HEK293 (cell line): Measurements from ENCODE around the gene SERTAD3.

Source experiments
- GLIS2 ChIP-seq: fragments of 450-650 bp; formaldehyde crosslinking; IDR thresholded peaks from 2 replicates; pipeline ENCODE4 v1.5.1; 2016; ENCODE audit warnings: missing biosample characterization, missing genetic modification characterization
- HOXA7 ChIP-seq: sonication (generic); formaldehyde crosslinking; IDR thresholded peaks from 2 replicates; pipeline ENCODE4 v1.8.1; 2022; ENCODE audit warnings: missing genetic modification reagents, borderline replicate concordance
- HOXD13 ChIP-seq: sonication (generic); formaldehyde crosslinking; IDR thresholded peaks from 2 replicates; pipeline ENCODE4 v1.8.0; 2022; ENCODE audit warnings: missing genetic modification reagents, borderline replicate concordance
- IKZF3 ChIP-seq: fragments of 450-650 bp; IDR thresholded peaks from 2 replicates; pipeline ENCODE4 v1.5.0; 2018; ENCODE audit warnings: missing biosample characterization, mild to moderate bottlenecking, missing genetic modification characterization, moderate library complexity
- KLF16 ChIP-seq: fragments of 450-650 bp; formaldehyde crosslinking; IDR thresholded peaks from 2 replicates; pipeline ENCODE4 v1.5.1; 2017; ENCODE audit warnings: missing biosample characterization, missing genetic modification characterization
- MYNN ChIP-seq: fragments of 450-650 bp; formaldehyde crosslinking; IDR thresholded peaks from 2 replicates; pipeline ENCODE4 v1.5.1; 2016; ENCODE audit warnings: missing biosample characterization, missing genetic modification characterization, borderline replicate concordance
- PATZ1 ChIP-seq: fragments of 450-650 bp; formaldehyde crosslinking; IDR thresholded peaks from 2 replicates; pipeline ENCODE4 v1.5.1; 2016; ENCODE audit warnings: missing biosample characterization, missing genetic modification characterization
- SALL2 ChIP-seq: fragments of 450-650 bp; formaldehyde crosslinking; IDR thresholded peaks from 2 replicates; pipeline ENCODE4 v1.5.0; 2017; ENCODE audit warnings: missing biosample characterization, mild to moderate bottlenecking, missing genetic modification characterization, borderline replicate concordance
- TCF7L2 ChIP-seq: IDR thresholded peaks from 2 replicates; pipeline ENCODE4 v1.6.1; 2011; ENCODE audit warnings: low read depth, mild to moderate bottlenecking, inconsistent platforms, low read length, moderate library complexity, borderline replicate concordance
- ZFP41 ChIP-seq: fragments of 450-650 bp; formaldehyde crosslinking; IDR thresholded peaks from 2 replicates; pipeline ENCODE4 v1.5.1; 2016; ENCODE audit warnings: missing biosample characterization, missing genetic modification characterization, borderline replicate concordance
- ZNF121 ChIP-seq: fragments of 450-650 bp; formaldehyde crosslinking; IDR thresholded peaks from 2 replicates; pipeline ENCODE4 v1.5.1; 2016; ENCODE audit warnings: missing biosample characterization, missing genetic modification characterization
- ZNF140 ChIP-seq: fragments of 450-650 bp; formaldehyde crosslinking; IDR thresholded peaks from 2 replicates; pipeline ENCODE4 v1.5.1; 2016; ENCODE audit warnings: missing biosample characterization, missing genetic modification characterization
- ZNF157 ChIP-seq: fragments of 450-650 bp; formaldehyde crosslinking; IDR thresholded peaks from 2 replicates; pipeline ENCODE4 v1.5.1; 2016; ENCODE audit warnings: missing biosample characterization, missing genetic modification characterization
- ZNF266 ChIP-seq: fragments of 450-650 bp; formaldehyde crosslinking; IDR thresholded peaks from 2 replicates; pipeline ENCODE4 v1.5.1; 2016; ENCODE audit warnings: missing biosample characterization, missing genetic modification characterization, low read depth
- ZNF362 ChIP-seq: fragments of 450-650 bp; formaldehyde crosslinking; IDR thresholded peaks from 2 replicates; pipeline ENCODE4 v1.5.1; 2016; ENCODE audit warnings: missing biosample characterization, missing genetic modification characterization
- ZNF391 ChIP-seq: fragments of 450-650 bp; formaldehyde crosslinking; IDR thresholded peaks from 2 replicates; pipeline ENCODE4 v1.5.1; 2016; ENCODE audit warnings: low read depth, missing biosample characterization, missing genetic modification characterization, borderline replicate concordance
- ZNF404 ChIP-seq: fragments of 450-650 bp; formaldehyde crosslinking; IDR thresholded peaks from 2 replicates; pipeline ENCODE4 v1.5.1; 2017; ENCODE audit warnings: missing biosample characterization, missing genetic modification characterization
- ZNF473 ChIP-seq: fragments of 450-650 bp; formaldehyde crosslinking; IDR thresholded peaks from 2 replicates; pipeline ENCODE4 v1.5.1; 2017; ENCODE audit warnings: missing biosample characterization, missing genetic modification characterization
- ZNF513 ChIP-seq: fragments of 450-650 bp; IDR thresholded peaks from 2 replicates; pipeline ENCODE4 v1.5.1; 2018; ENCODE audit warnings: missing biosample characterization, missing genetic modification characterization
- ZNF561 ChIP-seq: fragments of 450-650 bp; IDR thresholded peaks from 2 replicates; pipeline ENCODE4 v1.5.1; 2018; ENCODE audit warnings: missing biosample characterization, missing genetic modification characterization, borderline replicate concordance
- ZNF629 ChIP-seq: fragments of 450-650 bp; formaldehyde crosslinking; IDR thresholded peaks from 2 replicates; pipeline ENCODE4 v1.5.1; 2017; ENCODE audit warnings: missing biosample characterization, missing genetic modification characterization
- ZNF645 ChIP-seq: fragments of 450-650 bp; formaldehyde crosslinking; IDR thresholded peaks from 2 replicates; pipeline ENCODE4; 2016; ENCODE audit warnings: missing biosample characterization, missing genetic modification characterization
- ZNF660 ChIP-seq: fragments of 450-650 bp; IDR thresholded peaks from 2 replicates; pipeline ENCODE4 v1.5.1; 2018; ENCODE audit warnings: missing biosample characterization, mild to moderate bottlenecking, missing genetic modification characterization
- ZNF677 ChIP-seq: fragments of 450-650 bp; IDR thresholded peaks from 2 replicates; pipeline ENCODE4 v1.5.0; 2018; ENCODE audit warnings: missing biosample characterization, mild to moderate bottlenecking, missing genetic modification characterization, moderate library complexity
- ZNF768 ChIP-seq: fragments of 450-650 bp; formaldehyde crosslinking; IDR thresholded peaks from 2 replicates; pipeline ENCODE4 v1.5.1; 2018; ENCODE audit warnings: missing biosample characterization, mild to moderate bottlenecking, missing genetic modification characterization
- ZNF776 ChIP-seq: fragments of 450-650 bp; formaldehyde crosslinking; IDR thresholded peaks from 2 replicates; pipeline ENCODE4 v1.5.0; 2017; ENCODE audit warnings: missing biosample characterization, missing genetic modification characterization, borderline replicate concordance
- ZNF830 ChIP-seq: fragments of 450-650 bp; IDR thresholded peaks from 2 replicates; pipeline ENCODE4 v1.5.0; 2018; ENCODE audit warnings: missing biosample characterization, missing genetic modification characterization, low read depth, mild to moderate bottlenecking, moderate library complexity
- TF ChIP-seq, protein P1 (sequence below): fragments of 450-650 bp; formaldehyde crosslinking; optimal IDR thresholded peaks from 2 replicates; pipeline ENCODE3; 2016; ENCODE audit warnings: missing biosample characterization, mild to moderate bottlenecking, missing genetic modification characterization
- TF ChIP-seq, protein P2 (sequence below): fragments of 450-650 bp; formaldehyde crosslinking; IDR thresholded peaks from 2 replicates; pipeline ENCODE4 v1.5.1; 2017; ENCODE audit warnings: missing biosample characterization, missing genetic modification characterization
- TF ChIP-seq, protein P3 (sequence below): fragments of 450-650 bp; formaldehyde crosslinking; IDR thresholded peaks from 2 replicates; pipeline ENCODE4 v1.5.1; 2016; ENCODE audit warnings: missing biosample characterization, missing genetic modification characterization

SERTAD3 gene

DNA sequence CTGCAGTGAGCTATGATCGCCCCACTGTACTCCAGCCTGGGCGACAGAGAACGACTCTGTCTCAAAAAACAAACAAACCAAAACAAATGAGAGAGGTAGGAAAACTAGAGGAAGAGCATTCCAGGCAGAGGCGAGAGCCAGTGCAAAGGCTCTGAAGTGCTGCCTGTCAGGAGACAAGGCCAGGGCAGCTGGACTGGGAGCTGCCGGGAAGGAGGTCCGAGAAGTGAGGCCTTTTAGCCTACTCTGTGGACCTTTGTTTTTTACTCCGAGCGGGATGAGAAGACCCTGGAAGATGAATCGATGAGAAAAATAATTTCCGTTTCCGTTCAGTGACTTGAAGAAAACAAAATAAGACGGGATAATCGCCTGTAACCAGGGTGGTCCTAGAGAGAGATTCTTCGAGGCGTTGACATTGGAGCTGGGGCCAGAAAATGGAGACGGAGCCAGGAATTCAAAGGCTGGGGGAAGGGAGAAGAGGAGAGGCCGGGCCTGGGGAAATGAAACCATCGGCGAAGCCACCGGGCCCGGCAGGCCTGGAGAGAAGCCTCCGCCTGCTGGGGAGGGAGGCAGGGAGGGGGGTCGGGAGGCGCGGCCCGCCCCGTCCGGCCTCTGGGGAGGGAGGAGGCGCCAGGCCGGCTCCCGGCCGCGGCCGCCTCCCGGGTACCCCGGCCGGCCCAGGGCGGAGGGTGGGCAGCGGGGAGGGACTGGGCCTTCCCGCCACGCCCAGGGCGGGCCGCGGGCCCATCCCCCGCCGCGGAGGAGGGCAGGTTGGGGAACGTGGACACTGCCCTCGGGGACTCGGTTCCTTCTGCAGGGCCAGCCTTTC is 10.5 kb downstream of the SERTAD3 start (continued):
- TF ChIP-seq ZNF362 (tag by site-specific recombination) (no peak), ZNF473 (no peak), ZNF629 (tag by site-specific recombination) (peak; percentile 56; the same call in 1 of the 2 replicates), ZNF121 (no peak), PATZ1 (tag by site-specific recombination) (peak; percentile 80), ZFP41 (tag by site-specific recombination) (no peak), ZNF140 (tag by site-specific recombination) (no peak), ZNF830 (tag by site-specific recombination) (no peak), KLF16 (peak; percentile 33; the same call in 1 of the 2 replicates), ZNF513 (tag by site-specific recombination) (no peak), ZNF776 (tag by site-specific recombination) (no peak), ZNF266 (no peak), SALL2 (tag by site-specific recombination) (no peak), TCF7L2 (no peak), MYNN (tag by site-specific recombination) (no peak), ZNF391 (0 out of 2 replicates have a peak, but pooled peaks have one; percentile 67), HOXA7 (CRISPR knock-in tag) (no peak), ZNF768 (tag by site-specific recombination) (no peak), ZNF157 (tag by site-specific recombination) (no peak), ZNF404 (tag by site-specific recombination) (no peak), HOXD13 (no peak), ZNF561 (peak; percentile 89), ZNF660 (tag by site-specific recombination) (peak; percentile 88), ZNF677 (tag by site-specific recombination) (no peak), GLIS2 (peak; percentile 95), IKZF3 (tag by site-specific recombination) (peak; percentile 89), ZNF645 (no peak)
- TF ChIP-seq, protein P1, sequence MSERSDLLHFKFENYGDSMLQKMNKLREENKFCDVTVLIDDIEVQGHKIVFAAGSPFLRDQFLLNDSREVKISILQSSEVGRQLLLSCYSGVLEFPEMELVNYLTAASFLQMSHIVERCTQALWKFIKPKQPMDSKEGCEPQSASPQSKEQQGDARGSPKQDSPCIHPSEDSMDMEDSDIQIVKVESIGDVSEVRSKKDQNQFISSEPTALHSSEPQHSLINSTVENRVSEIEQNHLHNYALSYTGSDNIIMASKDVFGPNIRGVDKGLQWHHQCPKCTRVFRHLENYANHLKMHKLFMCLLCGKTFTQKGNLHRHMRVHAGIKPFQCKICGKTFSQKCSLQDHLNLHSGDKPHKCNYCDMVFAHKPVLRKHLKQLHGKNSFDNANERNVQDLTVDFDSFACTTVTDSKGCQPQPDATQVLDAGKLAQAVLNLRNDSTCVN: peak; percentile 49
- TF ChIP-seq, protein P2, sequence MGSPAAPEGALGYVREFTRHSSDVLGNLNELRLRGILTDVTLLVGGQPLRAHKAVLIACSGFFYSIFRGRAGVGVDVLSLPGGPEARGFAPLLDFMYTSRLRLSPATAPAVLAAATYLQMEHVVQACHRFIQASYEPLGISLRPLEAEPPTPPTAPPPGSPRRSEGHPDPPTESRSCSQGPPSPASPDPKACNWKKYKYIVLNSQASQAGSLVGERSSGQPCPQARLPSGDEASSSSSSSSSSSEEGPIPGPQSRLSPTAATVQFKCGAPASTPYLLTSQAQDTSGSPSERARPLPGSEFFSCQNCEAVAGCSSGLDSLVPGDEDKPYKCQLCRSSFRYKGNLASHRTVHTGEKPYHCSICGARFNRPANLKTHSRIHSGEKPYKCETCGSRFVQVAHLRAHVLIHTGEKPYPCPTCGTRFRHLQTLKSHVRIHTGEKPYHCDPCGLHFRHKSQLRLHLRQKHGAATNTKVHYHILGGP (tag by site-specific recombination): peak; percentile 66; the same call in 1 of the 2 replicates
- TF ChIP-seq, protein P3, sequence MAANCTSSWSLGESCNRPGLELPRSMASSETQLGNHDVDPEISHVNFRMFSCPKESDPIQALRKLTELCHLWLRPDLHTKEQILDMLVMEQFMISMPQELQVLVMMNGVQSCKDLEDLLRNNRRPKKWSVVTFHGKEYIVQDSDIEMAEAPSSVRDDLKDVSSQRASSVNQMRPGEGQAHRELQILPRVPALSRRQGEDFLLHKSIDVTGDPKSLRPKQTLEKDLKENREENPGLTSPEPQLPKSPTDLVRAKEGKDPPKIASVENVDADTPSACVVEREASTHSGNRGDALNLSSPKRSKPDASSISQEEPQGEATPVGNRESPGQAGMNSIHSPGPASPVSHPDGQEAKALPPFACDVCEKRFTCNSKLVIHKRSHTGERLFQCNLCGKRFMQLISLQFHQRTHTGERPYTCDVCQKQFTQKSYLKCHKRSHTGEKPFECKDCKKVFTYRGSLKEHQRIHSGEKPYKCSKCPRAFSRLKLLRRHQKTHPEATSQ: no peak; the same call in 1 of the 2 replicates
